Cardiac muscle cell (in vitro differentiated cells and primary cell): Measurements from ENCODE around the gene DRAXIN. TPM values are rescaled to one million over a fixed set of nuclear protein-coding genes. Genes with fewer than 3 reads are reported as not detected.
A peak's percentile ranks its signal among the peaks of the same experiment; 100 is the strongest.

ENCODE experiments used
- DNase-seq, 2 donors: peaks; one replicate each; pipeline versions ENCODE4 v3.0.0 to v3.0.0-alpha.2; 2010 to 2017; ENCODE audit warnings: low read depth in 1 of 2, low spot score in 1 of 2
- H3K27ac ChIP-seq: fragments of 200-600 bp; sonication (generic); 2 replicates; pipeline ENCODE4 v1.5.1; 2016
- H3K27me3 ChIP-seq: fragments of 200-600 bp; sonication (generic); 2 replicates; pipeline ENCODE4 v1.6.0; 2016; ENCODE audit warnings: control low read depth
- H3K36me3 ChIP-seq: fragments of 200-600 bp; sonication (generic); 2 replicates; pipeline ENCODE4 v1.5.1; 2016; ENCODE audit warnings: control low read depth
- H3K4me1 ChIP-seq: fragments of 200-600 bp; sonication (generic); 2 replicates; pipeline ENCODE4 v1.8.1; 2017; ENCODE audit warnings: low read depth, mild to moderate bottlenecking, mixed run types
- H3K4me3 ChIP-seq: fragments of 200-600 bp; sonication (generic); 2 replicates; pipeline ENCODE4 v1.5.1; 2016; ENCODE audit warnings: mild to moderate bottlenecking
- H3K9me3 ChIP-seq: fragments of 200-600 bp; sonication (generic); 2 replicates; pipeline ENCODE4 v1.5.1; 2017; ENCODE audit warnings: low read depth, mild to moderate bottlenecking, control low read depth
- polyA plus RNA-seq: library from polyadenylated mRNA; unstranded; fragments of >200 nt; fragmentation: Nextera tagmentation; extraction: Ambion mirVana; gene quantifications from 2 replicates; pipeline ENCODE4 v1.2.1, GENCODE V29; 2016
- total RNA-seq: library from RNA; depleted of rRNA; stranded (reverse); fragments of >200 nt; gene quantifications from 2 replicates; pipeline ENCODE4 v1.2.3, GENCODE V29; 2016
- TF ChIP-seq, protein P1 (sequence below): IDR thresholded peaks from 2 replicates; pipeline ENCODE4 v1.5.1; 2012; ENCODE audit warnings: low read depth, mild to moderate bottlenecking, low read length

DRAXIN gene
- total and polyA plus RNA-seq, 2 experiments from 2014 or later = 0.36 TPM; not detected in 1

DNA sequence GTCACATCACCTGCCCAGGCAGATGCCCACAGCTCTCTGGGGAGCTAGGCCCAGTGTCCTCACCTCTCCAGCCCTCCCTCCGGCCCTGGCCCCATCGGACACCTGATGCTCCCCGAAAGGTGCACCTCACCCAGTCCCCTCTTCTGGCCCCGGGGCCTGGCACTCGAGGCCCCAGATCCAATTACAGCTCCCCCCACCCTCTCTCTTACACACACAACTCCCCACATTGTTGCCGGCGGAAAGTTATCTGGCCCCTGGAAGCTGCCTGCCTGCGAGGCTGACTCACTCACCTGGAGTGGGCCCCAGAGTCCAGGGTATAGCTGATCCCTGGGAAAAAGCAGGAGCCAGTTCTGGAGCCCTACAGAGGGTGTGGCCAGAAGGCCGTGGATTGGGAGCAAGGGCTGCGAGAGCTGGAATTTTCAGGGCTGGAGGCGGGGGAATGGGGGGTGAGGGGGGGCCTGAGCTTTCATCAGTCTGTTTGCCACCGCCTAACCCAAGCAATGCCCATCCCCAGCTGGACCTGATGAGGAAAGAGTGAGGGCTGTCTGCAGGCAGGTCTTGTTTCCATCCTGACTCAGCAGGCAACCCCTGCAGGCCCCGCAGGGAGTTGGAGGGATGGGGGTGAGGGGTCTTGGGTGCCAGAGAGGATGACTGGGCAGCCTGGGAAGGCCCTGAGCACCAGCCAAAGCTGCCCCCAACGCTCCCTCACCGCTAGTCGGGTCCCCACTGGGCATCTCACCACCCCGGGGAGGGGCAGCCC, 38.2 kb upstream of the DRAXIN start:
- Histone ChIP-seq H3K4me1 (peaks cover 6% of the 10 kb centered on the region), H3K9me3 (no peaks in the 10 kb centered on the region), H3K36me3 (peaks cover 6% of the 10 kb centered on the region), H3K27me3 (peaks cover 22% of the 10 kb centered on the region), H3K4me3 (no peak overlapping the region), H3K27ac (no peak overlapping the region)
- TF ChIP-seq, protein P1, sequence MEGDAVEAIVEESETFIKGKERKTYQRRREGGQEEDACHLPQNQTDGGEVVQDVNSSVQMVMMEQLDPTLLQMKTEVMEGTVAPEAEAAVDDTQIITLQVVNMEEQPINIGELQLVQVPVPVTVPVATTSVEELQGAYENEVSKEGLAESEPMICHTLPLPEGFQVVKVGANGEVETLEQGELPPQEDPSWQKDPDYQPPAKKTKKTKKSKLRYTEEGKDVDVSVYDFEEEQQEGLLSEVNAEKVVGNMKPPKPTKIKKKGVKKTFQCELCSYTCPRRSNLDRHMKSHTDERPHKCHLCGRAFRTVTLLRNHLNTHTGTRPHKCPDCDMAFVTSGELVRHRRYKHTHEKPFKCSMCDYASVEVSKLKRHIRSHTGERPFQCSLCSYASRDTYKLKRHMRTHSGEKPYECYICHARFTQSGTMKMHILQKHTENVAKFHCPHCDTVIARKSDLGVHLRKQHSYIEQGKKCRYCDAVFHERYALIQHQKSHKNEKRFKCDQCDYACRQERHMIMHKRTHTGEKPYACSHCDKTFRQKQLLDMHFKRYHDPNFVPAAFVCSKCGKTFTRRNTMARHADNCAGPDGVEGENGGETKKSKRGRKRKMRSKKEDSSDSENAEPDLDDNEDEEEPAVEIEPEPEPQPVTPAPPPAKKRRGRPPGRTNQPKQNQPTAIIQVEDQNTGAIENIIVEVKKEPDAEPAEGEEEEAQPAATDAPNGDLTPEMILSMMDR = no peak
- DNase-seq = no peak

DNA sequence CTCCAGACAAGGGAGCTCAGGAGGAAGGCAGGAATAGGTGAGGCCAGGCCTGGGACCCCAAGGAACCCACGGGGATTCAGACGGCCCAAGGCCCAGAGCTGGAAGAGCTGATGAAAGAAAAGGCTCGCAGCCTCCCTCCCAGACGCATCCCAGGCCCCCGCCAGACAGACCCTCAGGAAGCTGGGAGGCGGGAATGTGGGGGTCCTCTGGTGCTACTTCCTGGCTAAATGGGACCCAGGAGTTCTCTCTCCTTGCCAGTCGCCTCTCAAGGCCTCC, 37.7 kb upstream of the DRAXIN start:
- peaks cover 22% of the 10 kb centered on the region for H3K27me3 ChIP-seq
- H3K4me3 ChIP-seq = peak overlapping the region; percentile 65
- no peaks in the 10 kb centered on the region for H3K9me3 ChIP-seq
- peaks cover 6% of the 10 kb centered on the region for H3K36me3 ChIP-seq
- peaks cover 6% of the 10 kb centered on the region for H3K4me1 ChIP-seq
- TF ChIP-seq, protein P1 = no peak
- no peak overlapping the region for H3K27ac ChIP-seq
- no peak for DNase-seq

DNA sequence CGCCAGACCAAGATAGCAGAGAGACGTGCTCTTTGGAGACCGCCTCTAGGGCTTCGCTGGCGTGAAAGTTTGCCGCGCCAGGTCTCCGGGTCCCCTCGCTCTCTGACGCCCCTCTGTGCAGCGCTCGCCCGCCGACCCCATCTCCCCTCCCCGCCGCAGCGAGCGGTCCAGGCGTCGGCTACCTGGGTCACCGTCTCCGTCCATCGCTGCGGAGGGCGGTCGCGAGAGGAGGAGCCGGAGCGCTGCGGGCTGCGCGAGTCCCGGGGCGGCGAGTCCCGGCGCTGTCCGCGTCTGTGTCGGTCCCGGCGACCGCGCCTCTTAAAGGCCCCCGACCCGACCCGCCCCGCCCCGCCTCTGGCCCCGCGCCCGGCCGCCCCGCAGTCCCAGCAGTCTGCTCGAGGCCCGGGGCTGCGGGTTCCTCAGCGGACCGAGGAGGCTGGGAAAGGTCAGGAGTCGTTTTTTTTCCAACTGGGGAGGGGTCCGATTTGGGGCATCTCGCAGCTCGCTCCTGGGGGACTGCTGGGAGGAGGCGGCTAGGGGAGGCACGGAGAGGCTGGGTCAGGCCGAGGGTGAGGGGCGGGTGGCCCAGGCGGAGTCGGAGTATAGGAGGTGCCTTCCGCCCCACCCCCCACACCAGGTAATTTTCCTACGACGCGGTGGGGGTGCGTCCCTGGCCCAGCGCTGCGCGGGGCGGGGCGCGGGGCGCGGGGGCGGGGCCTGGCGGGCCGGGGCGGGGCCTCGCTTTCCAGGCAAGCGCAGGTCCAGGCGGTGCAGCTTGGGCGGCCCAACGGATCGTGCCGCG, 37.2 kb upstream of the DRAXIN start, which contains the start of the genes FBXO2 and FBXO44:
TSS of gene FBXO2 (minus strand) at position 293 of the 802 bp plus-strand sequence. CDS start at position 204, 89 bp downstream.
TSS of gene FBXO44 (plus strand) at position 741 of the 802 bp plus-strand sequence. CDS start 959 bp downstream, outside the sequence.
- H3K4me3 ChIP-seq = peak within 1 kb of the TSS; percentile 65
- peaks cover 6% of the 10 kb centered on the region for H3K4me1 ChIP-seq
- no peaks in the 10 kb centered on the region for H3K9me3 ChIP-seq
- TF ChIP-seq, protein P1 = no peak
- peaks cover 22% of the 10 kb centered on the region for H3K27me3 ChIP-seq
- peaks cover 8% of the 10 kb centered on the region for H3K36me3 ChIP-seq
- DNase-seq = peak; percentile 21 to 75
- no peak within 1 kb of the TSS for H3K27ac ChIP-seq

DNA sequence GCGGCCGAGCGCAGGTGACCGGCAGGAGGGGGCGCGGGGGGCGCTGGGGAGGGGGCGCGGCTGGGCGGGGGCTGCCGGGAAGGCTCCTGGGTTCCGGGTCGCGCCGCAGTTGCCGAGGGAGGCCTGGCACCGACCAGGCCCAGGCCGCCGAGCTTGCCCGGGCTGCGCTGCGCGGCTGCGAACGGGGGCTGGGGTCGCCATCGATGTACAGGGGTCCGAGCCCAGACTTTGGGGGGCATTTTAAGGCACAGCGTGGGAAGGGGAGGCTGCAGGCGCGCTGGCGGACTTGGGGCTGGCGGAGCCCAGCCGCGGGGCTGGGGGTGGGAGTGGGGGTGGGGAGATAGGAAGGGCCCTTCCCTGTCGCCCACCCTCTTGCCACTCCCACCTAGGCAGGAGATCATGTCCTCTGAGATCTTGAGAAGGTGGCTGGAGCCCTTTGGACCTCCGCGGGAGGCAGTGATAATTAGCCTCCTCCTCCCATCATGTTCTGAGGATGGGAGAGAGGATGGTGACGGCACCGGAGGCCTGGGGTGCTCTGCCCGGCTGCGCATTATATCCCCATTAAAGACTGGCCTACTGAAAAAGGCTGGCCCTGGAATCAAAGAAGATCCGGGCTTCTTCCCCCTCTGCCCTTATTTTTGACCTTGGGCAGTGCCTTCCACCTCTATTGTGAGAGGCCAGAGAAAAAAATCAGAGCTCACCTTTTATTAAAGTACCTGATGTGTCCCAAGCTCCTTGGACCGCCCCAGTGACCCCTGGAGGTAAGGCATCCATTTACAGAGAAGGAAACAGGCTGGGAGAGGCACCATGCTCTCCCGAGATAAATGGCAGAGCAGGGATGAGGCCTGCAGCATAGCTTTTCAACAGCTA, 36.3 kb upstream of the DRAXIN start:
- DNase-seq = no peak
- Histone ChIP-seq H3K4me1 (peaks cover 6% of the 10 kb centered on the region), H3K9me3 (no peaks in the 10 kb centered on the region), H3K27me3 (peaks cover 16% of the 10 kb centered on the region), H3K27ac (no peak overlapping the region), H3K36me3 (peaks cover 15% of the 10 kb centered on the region), H3K4me3 (peak overlapping the region; percentile 65)
- TF ChIP-seq, protein P1 = no peak

DNA sequence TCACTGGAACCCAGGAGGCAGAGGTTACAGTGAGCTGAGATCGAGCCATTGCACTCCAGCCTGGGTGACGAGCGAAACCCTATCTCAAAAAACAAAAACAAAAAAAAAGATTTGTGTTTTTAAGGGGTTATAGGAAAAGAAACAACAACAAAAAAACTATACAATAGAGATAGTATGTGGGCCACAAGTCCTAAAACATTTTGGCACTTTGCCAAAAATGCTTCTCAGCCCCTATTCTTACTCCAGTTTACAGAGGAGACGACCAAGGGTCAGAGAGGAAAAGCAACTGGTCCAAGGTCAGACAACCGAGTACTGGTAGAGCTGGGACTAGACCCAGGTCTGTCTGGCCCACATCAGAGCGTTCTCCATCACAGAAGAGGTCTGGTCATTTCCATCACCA, 33.9 kb upstream of the DRAXIN start:
- DNase-seq = no peak
- no peak overlapping the region for H3K27ac ChIP-seq
- H3K36me3 ChIP-seq = peaks cover 19% of the 10 kb centered on the region
- no peak overlapping the region for H3K4me3 ChIP-seq
- TF ChIP-seq, protein P1 = no peak
- peaks cover 6% of the 10 kb centered on the region for H3K4me1 ChIP-seq
- H3K27me3 ChIP-seq = no peaks in the 10 kb centered on the region
- no peaks in the 10 kb centered on the region for H3K9me3 ChIP-seq
